NAMALWA (cell line): Measurements from ENCODE around the gene SBK2.
"Not testable (repeated sequence)": the region's sequence is repeated elsewhere in the genome, so short reads cannot be mapped to it uniquely, and the experiment has no call there.

Experiments used
- DNase-seq: peaks from one replicate; pipeline ENCODE4 v3.0.0-alpha.2; 2015; ENCODE audit warnings: low spot score

Gene SBK2

GRCh38 chr19:55535173-55535964 is 1.6 kb downstream of the SBK2 start:
- no peak for DNase-seq

- DNase-seq = not testable (repeated sequence)
Measured at GRCh38 chr19:55534280-55534679, 2.7 kb downstream of the SBK2 start.

- no peak for DNase-seq
Measured at GRCh38 chr19:55530996-55531395, 5.9 kb downstream of the SBK2 start.

GRCh38 chr19:55529636-55530234 is 7.2 kb downstream of the SBK2 start:
- DNase-seq = no peak

GRCh38 chr19:55528030-55528803 is 8.7 kb downstream of the SBK2 start:
- DNase-seq = no peak

- no peak for DNase-seq
Measured at GRCh38 chr19:55527197-55528029, 9.5 kb downstream of the SBK2 start.

GRCh38 chr19:55526216-55527196 is 10.4 kb downstream of the SBK2 start:
- DNase-seq = no peak

GRCh38 chr19:55525289-55526101 is 11.4 kb downstream of the SBK2 start:
- DNase-seq = no peak

- no peak for DNase-seq
Measured at GRCh38 chr19:55520691-55521292, 16.1 kb downstream of the SBK2 start.

- DNase-seq = no peak
Measured at GRCh38 chr19:55519451-55520311, 17.3 kb downstream of the SBK2 start.

GRCh38 chr19:55516878-55517620 is 19.9 kb downstream of the SBK2 start:
- peak; percentile 93 for DNase-seq

- DNase-seq = no peak
Measured at GRCh38 chr19:55508120-55508519, 28.8 kb downstream of the SBK2 start.

GRCh38 chr19:55504981-55505380 is 32.0 kb downstream of the SBK2 start:
- no peak for DNase-seq

GRCh38 chr19:55504252-55504603 is 32.7 kb downstream of the SBK2 start:
- DNase-seq = no peak

- peak; percentile 93 for DNase-seq
Measured at GRCh38 chr19:55503502-55504251, 33.3 kb downstream of the SBK2 start.

- DNase-seq = no peak
Measured at GRCh38 chr19:55503157-55503501, 33.8 kb downstream of the SBK2 start.
